Stimulated activated naive CD4-positive, alpha-beta T cell treated with Interleukin-2 at 50 U/mL for 16 hours (primary cell): Measurements from ENCODE around the gene MRPS27.
"Not testable (repeated sequence)": the region's sequence is repeated elsewhere in the genome, so short reads cannot be mapped to it uniquely, and the experiment has no call there.

Experiments
- DNase-seq: peaks from one replicate; lab custom pipeline; 2025; lab: John Stamatoyannopoulos, UW

MRPS27 gene

DNA sequence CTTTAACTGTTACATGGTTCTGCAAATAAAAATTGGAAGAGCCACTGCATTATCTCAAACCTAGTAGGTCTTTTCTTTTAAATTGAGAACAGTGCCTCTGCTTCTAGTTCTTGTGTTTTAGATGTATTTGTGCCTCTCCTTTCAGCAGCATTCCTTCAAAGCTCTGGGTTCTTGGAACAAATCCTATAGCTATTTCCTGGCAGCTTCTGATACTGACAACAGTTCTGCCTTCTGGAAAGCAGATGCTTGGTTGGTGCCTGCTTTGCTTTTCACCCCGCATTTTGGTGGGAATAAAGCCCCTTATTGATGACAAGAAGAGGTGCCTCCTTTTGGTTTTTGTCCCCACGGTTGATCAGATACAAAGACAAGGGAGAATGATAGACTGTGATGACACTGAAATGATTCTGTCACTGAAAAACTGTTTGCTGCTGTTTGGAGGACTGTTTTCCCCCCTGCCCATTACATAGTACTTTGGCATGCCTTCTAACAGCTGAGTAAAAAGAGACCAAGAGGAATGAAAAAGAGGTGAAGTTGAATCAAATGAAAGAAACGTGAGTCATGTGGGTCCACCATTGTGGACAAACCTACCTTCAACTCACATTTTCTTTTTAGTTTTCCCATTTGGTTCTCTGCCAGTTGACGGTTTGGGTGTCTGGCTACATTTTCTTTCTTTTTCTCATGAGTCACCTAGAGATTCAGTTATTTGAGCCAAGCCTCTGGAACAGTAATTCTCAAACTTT is 5.7 kb upstream of the MRPS27 start:
- no peak for DNase-seq

DNA sequence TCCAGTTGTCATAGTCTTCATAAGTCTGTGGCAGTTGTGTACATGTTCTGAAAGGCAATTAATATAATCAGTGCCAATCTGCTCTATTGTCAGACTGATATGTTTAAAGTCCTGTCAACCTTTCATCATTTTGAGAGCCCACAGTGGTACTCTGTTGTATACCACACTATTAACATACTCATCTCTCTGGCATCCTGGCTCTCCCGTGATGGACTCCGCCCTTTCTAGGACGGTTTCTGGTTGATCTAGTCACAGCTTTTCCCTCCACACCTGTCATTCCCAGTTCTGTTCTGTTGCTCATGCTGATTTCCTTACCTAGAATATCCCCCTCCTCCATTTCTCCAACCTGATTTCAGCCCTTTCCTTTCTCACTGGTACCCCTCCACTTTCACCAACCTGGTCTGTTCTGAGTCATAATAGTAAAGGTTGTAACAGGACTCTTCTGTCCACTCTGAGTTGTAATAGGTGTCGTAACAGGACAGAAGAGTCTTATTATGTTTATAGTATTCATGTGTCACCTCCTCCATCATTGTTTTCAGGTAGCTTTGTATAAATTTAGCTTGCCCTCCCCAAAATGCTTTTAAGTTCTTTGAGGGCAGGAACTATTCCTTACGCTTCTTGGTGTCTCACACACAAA is 4.3 kb upstream of the MRPS27 start:
- DNase-seq, result no peak

DNA sequence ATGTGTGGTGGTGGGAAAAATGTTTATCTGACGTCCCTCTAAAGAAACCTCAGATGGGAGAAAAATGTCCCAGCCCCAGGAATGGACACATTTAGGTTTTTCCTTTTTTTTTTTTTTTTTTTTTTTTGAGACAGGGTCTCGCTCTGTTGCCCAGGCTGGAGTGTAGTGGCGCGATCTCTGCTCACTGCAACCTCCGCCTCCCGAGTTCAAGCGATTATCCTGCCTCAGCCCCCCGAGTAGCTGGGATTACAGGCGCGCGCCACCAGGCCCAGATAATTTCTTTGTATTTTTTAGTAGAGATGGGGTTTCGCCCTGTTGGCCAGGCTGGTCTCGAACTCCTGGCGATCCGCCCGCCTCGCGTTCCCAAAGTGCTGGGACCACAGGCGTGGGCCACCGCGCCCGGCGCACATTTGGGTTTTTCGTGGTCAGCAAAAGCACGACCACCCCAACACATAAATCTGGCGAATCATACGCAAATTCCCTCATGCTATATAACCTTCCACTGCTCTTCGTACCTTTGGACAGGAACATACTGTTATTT is 535 bp downstream of the MRPS27 start:
- DNase-seq, result peak; percentile 3

DNA sequence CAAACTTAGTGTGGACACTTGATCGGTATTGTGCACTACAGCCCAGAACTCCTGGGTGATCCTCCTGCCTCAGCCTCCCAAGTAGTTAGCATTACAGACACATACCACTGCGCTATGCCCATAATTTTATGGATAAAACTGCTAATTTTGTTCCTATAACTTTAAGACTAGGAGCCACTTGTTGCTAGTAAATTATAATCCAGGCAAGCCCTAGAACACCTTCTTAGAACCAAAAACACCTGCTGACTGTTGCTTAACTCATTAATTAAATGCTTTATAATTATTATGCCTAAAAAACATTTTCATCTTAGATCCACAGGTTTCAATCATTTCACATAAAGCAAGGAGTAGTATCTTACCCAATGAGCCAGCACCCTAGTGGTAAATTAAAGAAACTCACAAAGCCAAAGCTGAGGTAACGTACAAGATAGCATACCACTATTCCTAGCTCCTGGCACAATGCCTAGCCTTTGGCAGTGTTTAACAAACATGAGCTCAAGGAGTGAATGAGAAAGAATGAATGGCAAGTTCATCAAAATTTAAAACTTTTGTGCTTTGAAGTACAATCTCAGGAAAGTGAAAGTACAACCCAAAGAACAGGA is 5.4 kb downstream of the MRPS27 start:
- no peak for DNase-seq

DNA sequence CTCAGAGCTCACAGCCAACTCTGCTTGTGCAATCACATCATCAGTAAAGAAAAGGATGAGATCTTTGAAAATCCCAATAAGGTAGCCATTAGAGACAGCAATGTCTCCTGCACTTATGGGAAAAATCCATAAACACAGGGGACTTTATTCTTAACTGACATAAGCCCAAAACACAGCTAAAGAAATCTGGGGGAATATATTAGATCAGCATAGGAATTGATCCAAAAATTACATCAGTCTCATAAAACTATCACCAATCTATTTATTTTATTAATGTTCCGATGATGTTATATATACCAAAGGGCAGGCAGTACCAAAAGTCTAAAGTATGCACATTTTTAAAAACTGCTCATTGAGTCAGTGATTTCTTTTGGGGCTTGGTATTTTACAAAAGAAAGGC is 6.9 kb downstream of the MRPS27 start:
- no peak for DNase-seq

DNA sequence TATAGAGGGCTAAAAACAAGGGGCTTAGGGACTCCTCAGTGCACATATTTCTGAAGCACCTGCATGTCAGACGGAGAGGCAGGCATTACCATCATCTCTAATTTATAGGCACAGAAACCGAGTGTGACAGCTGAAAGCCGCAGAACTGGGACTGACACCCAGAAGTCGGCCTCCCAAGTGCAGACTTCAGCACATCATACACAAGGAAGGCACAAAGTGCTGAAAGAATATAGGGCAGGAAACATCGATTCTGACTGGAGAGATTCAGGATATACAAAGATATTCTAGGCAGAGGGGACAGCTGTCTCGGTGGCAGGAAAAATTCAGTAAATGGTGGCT is 11.2 kb downstream of the MRPS27 start:
- no peak for DNase-seq

DNA sequence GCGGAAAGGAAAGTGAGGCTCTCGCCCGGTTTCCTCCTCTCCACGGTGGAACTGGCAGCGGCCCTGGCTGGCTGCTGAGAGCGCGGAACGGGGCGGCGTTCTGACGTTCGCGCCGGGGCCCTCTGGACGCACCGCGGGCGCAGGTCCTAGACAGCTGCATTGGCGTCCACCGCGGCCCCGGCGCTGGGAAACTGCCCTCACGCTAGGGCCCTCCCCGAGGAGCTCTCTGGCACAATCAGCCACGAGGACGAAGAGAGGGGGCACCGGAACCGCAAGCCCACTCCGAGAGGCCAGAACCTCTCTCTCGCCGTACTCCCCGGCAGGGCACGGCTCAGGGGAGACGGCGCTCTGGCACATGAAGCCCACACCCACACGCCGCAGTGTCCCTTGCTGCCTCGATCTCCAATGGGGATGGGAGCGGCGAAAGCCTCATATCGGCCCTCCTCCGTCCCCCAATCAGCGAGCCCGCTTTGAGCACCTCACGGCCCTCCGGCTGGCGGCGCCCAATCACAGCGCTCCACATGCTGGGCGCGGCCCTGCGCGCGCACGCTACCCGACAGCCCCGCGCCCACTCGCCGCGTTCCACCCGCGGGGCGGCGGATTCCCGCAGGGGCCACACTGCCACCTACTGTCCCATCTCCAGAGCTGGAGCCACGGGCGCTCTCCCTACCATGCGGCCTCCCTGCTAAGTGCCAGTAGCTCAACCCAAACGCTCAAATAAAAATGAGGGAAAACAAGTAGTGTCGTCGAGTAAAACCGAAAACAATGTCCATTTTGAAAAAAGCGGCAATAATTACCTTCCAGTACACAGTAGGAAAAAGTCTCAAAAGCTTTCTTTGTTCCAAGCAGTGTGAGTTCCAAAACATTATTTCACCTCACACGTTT is 11.8 kb downstream of the MRPS27 start:
- DNase-seq, result peak; percentile 95

DNA sequence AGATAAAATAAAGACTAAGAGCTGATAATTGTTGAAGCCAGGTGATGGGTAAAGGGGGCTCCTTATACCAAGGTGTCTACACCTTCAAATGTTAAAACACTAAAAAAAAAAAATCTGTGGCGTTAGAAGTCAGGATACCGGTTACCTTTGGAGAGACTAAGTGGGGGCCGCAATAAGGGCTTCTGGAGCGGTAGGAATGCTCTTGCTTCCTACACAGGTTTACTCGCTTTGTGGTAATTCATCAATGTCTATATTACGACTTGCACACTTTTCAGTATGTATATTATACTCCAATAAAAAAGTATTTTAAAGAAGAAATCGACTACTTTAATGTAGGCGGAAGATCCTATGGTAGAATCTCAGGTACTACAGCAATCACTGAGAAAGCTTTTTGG is 12.5 kb downstream of the MRPS27 start:
- DNase-seq, result no peak

DNA sequence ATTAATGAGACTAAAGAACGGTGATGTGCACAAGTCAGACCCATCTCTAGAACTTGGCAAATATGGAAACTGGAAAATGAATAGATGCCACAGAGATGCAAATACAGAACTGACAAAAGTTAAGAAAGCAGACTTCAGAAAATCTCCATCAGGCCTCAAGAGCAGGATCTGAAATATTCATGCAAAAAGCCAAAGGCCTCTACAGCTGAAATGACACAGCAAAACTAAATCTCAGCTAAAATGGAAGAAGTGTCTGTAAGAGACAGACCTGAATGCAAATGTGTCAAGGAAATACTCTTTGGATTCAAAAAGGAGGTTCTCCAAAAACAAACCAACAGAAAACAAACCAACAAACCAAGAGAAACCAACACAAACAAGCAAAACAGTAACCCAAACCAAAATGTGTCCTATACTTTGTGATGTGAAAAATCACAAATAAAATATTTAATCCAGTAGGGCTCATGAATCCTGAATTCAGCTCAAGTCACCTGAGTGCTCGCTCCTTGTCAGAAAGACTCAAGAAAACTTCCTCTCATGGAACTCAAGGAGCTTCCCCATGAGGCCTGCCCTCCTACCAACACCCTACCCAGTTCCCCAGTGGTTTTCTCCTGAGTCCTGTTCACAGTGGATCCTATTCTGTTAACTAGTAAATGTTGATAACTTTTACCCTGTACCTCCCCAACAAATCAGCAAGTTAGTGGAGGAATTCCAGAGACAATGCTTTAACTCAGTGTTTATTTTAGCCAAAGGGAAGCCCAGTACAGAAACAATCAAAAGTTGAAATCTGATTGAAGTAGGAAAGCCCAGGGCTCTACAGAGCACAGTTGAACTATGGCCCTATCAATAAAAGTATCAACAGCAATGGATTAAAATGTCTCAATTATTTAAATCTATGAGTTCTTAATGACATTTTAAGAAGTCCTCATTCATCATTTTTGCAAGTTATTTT is 14.6 kb downstream of the MRPS27 start:
- no peak for DNase-seq

DNA sequence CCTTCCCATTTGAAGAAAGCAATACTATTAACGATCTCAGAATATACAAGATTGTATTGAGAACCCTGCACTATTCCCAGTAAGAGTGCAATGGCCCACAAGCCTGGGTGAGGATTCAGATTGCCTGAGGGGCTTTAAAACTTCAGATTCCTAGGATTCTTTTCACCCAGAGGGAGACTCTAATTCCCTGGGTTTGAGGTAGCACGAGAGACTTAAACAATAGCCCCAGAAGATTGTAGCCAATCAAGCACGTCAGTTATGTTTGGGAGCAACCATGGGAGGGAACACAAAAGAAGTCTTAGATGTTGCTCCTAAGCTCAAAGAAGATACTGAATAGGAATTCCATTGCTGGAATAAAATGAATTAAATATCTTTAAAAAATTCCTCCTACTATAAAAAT is 17.9 kb downstream of the MRPS27 start:
- DNase-seq, result no peak

DNA sequence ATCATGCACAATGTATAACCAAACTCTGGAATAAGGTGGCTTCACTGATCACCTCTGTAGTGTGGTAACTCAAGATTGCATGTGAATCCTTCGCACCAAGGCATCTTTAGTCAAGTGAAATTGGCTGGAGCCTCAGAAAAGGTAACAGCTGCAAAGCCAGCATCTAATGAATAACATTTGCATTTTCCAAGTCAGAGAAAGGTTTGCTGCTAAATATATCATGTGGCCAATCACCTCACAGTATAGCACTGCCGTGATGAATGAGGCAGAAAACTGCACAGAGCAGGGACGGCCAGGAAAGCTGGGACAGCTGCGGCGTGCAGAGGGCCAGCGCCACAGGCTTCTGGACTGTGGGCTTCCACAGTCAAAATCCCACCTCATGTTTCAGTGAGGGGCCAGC is 18.5 kb downstream of the MRPS27 start:
- DNase-seq, result no peak

DNA sequence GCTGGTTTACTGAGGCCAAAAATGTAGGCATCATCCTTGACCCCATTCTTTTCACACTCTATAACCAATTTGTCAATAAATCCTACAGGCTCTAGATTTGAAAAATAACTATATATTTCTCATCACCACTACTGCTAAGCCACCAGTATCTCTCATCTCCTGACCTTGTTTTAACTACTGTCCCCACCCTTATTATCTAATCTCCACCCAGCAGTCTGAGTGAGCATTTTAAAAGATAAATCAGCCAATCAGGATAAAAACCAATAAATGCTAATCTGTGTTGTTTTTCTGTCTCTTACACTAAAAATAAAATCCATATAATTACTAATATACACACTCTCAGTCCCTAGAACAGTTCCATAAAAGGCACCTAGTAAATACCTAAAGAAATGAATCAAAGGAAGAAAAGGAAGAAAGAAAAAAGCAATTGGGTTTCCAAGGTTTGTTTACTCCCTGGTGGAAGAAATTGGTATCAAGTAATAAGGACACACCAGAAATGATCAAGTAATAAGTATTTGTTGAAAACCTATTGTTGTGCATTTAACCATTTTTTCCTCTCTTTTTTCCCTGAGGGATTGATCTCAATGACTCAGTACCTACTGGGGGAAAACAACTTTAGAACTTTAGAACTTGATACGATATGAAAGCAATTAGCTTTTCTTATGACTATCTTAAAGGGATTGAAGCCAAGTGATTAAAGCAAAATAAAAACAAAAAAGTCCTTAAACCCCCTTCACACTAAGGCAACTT is 19.3 kb downstream of the MRPS27 start:
- no peak for DNase-seq

DNA sequence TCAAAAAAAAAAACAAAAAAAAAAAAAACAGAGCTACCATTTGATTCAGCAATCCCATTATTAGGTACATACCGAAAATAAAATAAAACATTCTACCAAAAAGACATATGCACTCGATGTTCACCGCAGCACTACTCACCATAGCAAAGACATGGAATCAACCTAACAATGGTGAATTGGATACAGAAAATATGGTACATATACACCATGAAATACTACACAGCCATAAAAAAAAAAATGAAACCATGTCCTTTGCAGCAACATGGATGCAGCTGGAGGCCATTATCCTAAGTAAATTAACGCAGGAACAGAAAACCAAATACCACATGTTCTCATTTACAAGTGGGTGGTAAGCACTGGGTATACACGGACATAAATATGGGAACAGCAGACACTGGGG is 21.3 kb downstream of the MRPS27 start:
- no peak for DNase-seq

DNA sequence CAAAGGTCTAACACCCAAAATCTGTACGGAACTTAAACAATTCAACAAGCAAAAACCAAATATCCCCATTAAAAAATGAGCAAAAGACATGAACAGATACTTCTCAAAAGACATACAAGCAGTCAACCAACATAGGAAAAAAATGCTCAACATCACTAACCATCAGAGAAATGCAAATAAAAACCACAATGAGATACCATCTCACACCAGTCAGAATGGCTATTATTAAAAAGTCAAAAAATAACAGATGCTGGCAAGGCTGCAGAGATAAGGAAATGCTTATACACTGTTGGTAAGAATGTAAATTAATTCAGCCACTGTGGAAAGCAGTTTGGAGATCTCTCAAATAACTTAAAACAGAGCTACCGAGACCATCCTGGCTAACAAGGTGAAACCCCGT is 21.9 kb downstream of the MRPS27 start:
- DNase-seq, result not testable (repeated sequence)

DNA sequence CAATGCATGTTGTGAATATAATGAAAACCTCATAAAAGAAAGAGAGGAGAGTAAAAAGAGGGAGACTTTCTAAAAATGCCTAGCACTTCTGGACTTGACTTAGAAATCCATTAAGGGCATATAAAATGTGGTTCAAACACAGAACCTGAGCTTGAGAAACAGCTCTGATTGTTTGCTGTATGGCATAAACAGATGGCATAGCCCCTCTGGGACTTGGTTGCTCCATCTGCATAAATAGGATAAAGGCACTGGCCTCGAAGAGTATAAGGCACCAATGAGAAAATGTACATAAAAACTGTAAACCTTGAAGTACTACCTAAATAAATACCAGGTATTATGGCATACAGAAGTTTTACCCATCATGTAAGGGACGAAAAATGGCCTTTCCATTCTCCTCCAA is 23.8 kb downstream of the MRPS27 start:
- no peak for DNase-seq

DNA sequence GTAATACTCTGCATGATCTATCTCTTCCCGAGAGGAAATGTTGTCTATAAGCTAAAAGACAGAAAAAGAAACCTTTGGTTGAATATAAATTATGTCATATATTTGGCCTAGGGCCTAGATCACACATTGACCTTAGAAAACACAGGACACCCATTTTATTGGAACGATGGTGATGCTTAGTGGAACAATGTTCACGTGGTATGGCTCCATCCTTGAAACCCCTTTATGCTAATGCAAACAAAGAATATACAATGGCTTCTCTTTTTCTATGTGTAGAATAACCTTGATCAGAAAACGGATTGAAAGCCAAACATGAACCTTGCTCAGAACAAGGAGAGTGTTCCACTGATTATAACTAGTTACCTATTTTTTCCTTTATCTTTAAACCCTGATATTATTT is 24.5 kb downstream of the MRPS27 start:
- DNase-seq, result no peak

DNA sequence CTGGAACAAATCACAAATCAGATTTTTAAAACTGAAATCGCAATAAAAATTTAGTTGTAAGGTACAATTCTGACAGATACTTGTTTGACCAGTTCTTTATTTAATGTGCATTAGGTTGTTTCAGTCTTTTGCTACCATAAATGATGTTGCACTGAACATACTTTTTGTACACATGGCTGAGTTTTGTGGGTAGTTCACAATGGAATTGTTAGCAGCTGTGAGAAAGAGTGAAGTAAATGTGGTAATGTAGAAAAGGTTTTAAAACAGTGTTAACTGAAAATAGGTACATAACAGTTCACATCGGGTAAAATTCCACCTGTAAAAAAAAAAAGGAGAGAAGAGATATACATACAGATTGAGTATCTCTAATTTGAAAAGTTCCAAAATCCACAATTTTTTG is 25.6 kb downstream of the MRPS27 start:
- no peak for DNase-seq

DNA sequence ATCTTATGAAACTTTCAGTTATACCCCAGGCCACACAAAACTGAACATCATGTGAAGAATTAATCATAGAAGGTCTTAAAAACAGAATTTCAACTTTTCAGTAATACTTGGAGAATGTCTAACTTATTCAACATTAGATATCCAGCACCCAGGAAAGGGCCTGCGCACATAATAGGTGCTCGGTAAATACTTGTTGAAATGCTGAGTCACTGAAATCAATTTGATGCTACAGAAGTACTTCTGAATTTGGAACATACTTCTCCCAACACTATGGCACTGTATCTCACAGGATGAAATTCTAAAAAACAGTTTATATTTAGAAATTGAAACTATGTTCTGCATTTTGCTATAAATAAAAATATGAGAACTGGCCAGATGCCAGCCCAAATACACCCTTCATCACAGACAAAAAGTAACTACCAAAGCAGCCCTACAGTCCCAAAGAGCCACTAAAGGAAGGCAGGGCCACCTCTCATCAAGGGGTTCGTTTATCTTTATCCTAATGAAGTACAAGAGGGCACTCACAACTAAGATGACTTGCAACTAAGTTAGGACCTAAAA is 26.5 kb downstream of the MRPS27 start:
- DNase-seq, result no peak

DNA sequence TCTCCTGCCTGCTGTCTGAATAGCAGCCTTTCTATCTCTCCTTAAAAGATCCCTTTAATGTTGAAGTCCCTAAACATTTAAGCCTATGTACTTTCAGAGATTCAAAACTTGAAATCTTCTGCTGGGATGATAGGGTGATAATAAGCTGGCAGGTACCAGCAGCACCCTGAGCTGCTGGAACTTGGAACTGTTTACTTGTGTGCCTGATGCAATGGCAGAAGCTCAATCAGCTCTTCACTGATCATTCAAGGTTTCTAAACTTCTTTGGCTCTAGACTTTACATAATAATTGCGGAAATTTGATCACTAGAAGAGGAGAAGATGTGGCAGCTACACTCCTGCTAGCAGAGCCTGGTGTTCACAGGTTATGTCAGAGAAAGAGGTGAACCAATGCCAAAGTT is 27.6 kb downstream of the MRPS27 start:
- DNase-seq, result no peak

DNA sequence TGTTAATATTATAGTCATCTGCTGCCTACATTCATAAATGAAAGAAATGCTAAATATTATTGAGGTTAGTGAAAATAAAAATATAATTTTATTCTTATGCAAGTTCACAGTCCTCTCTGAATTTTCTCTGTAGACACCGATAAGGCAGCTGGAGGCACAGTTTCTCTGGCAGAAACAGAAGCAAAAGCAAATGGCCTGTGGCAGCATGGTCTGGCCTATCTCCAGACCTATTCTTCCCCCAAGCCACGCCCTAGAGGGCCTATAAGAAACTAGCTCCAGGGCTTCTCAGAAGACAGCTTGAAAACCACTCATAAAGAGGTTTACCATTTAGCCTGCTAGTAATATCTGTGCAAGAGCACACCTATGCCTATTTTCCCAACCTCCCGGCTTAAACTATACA is 28.4 kb downstream of the MRPS27 start:
- DNase-seq, result no peak
